Testis (tissue), 3 donors: Measurements from ENCODE around the gene ZCWPW2. TPM values are rescaled to one million over a fixed set of nuclear protein-coding genes. Genes with fewer than 3 reads are reported as not detected.

Source experiments
- DNase-seq: peaks from one replicate; pipeline ENCODE4 v3.0.0-alpha.2; 2019
- H3K27ac ChIP-seq, 2 donors: fragments of 200-600 bp; sonication (generic); one replicate each; pipeline ENCODE4 v1.5.1; 2019
- H3K27me3 ChIP-seq: fragments of 200-600 bp; sonication (generic); one replicate; pipeline ENCODE4 v1.5.1; 2019
- H3K36me3 ChIP-seq: fragments of 200-600 bp; sonication (generic); one replicate; pipeline ENCODE4 v1.5.1; 2017; ENCODE audit warnings: low read depth; ENCODE audit errors: missing control alignments
- H3K4me1 ChIP-seq: fragments of 200-600 bp; sonication (generic); one replicate; pipeline ENCODE4 v1.5.1; 2019
- H3K4me3 ChIP-seq, 2 donors: fragments of 200-600 bp; sonication (generic); one replicate each; pipeline ENCODE4 v1.5.1; 2017 to 2019
- H3K9me3 ChIP-seq: fragments of 200-600 bp; sonication (generic); one replicate; pipeline ENCODE4 v1.5.1; 2017
- CTCF ChIP-seq, 3 experiments: fragments of 450-650 bp in 2 of 3; fragments of 200-600 bp in 1 of 3; sonication (generic) in 1 of 3; IDR thresholded peaks; one replicate each; pipeline ENCODE4 v1.5.1; 2016 to 2019; ENCODE audit warnings: antibody characterized with exemption in 3 of 3, mild to moderate bottlenecking in 2 of 3, moderate library complexity in 1 of 3
- POLR2A ChIP-seq: fragments of 450-650 bp; IDR thresholded peaks from one replicate; pipeline ENCODE4 v1.6.1; 2017; ENCODE audit warnings: antibody characterized with exemption, mild to moderate bottlenecking, moderate library complexity
- WGBS, 2 donors: methylation state at CpG; one replicate each; pipeline ENCODE4 v1.1.5; 2018; 5-methylcytosine and 5-hydroxymethylcytosine counted together
- intact Hi-C: fragments of 100-400 bp; cut with DNase I; formaldehyde crosslinking; loops from one replicate; pipeline ENCODE4 v1.15.1; 2023; ENCODE audit warnings: low total_unique reads
- polyA plus RNA-seq: library from polyadenylated mRNA; stranded (reverse); fragments of 350-450 nt; fragmentation: Illumina TruSeq; extraction: RNeasy Lipid Tissue Mini Kit (QIAGEN cat#74804); gene quantifications from one replicate; pipeline ENCODE4 v1.2.3, GENCODE V29; 2014; ENCODE audit warnings: low read depth, low replicate concordance; ENCODE audit not compliant: insufficient read depth
- total RNA-seq, 2 donors: library from RNA; depleted of rRNA; stranded (reverse); fragments of >200 nt; gene quantifications; one replicate each; pipeline ENCODE4 v1.2.3, GENCODE V29; 2016

Gene ZCWPW2
- total and polyA plus RNA-seq, 3 donors from 2014 or later = 2.5 to 9.5 (median 5.2) TPM

GRCh38 chr3:28308196-28308595, 40.3 kb upstream of the ZCWPW2 start:
- Histone ChIP-seq H3K4me3 (no peak overlapping the region), H3K36me3 (no peaks in the 10 kb centered on the region), H3K4me1 (no peaks in the 10 kb centered on the region), H3K27me3 (no peaks in the 10 kb centered on the region), H3K27ac (no peak overlapping the region), H3K9me3 (no peaks in the 10 kb centered on the region)
- intact Hi-C loops = no loop called here
- no peak for DNase-seq
- 86 to 90% methylated on average over 3 of the region's 3 CpGs for WGBS, 2 donors
- TF ChIP-seq CTCF (IDR thresholded peaks at IDR 0.05) = no peak
- no peak for TF ChIP-seq POLR2A

GRCh38 chr3:28315711-28316110, 32.8 kb upstream of the ZCWPW2 start:
- no peaks in the 10 kb centered on the region for H3K4me1 ChIP-seq
- intact Hi-C loops = no loop called here
- 65 to 76% methylated on average over 1 of the region's 1 CpG for WGBS, 2 donors
- H3K27me3 ChIP-seq = no peaks in the 10 kb centered on the region
- no peak overlapping the region for H3K27ac ChIP-seq
- H3K36me3 ChIP-seq = no peaks in the 10 kb centered on the region
- no peaks in the 10 kb centered on the region for H3K9me3 ChIP-seq
- H3K4me3 ChIP-seq = no peak overlapping the region
- no peak for DNase-seq
- TF ChIP-seq CTCF (IDR thresholded peaks at IDR 0.05) (no peak), POLR2A (no peak)

GRCh38 chr3:28316226-28316625, 32.3 kb upstream of the ZCWPW2 start:
- H3K9me3 ChIP-seq = no peaks in the 10 kb centered on the region
- 83 to 84% methylated on average over 2 of the region's 2 CpGs for WGBS, 2 donors
- no peaks in the 10 kb centered on the region for H3K36me3 ChIP-seq
- intact Hi-C loops = no loop called here
- no peak for DNase-seq
- TF ChIP-seq CTCF (IDR thresholded peaks at IDR 0.05) (no peak), POLR2A (no peak)
- H3K27ac ChIP-seq = no peak overlapping the region
- H3K27me3 ChIP-seq = no peaks in the 10 kb centered on the region
- no peaks in the 10 kb centered on the region for H3K4me1 ChIP-seq
- no peak overlapping the region for H3K4me3 ChIP-seq

- H3K27me3 ChIP-seq = no peaks in the 10 kb centered on the region
- WGBS, 2 donors = 59 to 67% methylated on average over 2 of the region's 2 CpGs
- H3K36me3 ChIP-seq = no peaks in the 10 kb centered on the region
- intact Hi-C loops = no loop called here
- H3K27ac ChIP-seq = no peak overlapping the region
- H3K4me1 ChIP-seq = no peaks in the 10 kb centered on the region
- no peaks in the 10 kb centered on the region for H3K9me3 ChIP-seq
- TF ChIP-seq POLR2A (no peak), CTCF (IDR thresholded peaks at IDR 0.05) (peak in 2 of 3 experiments; percentile 10 to 38)
- peak; percentile 20 for DNase-seq
- H3K4me3 ChIP-seq = no peak overlapping the region
Observed at GRCh38 chr3:28317438-28318022, 31.0 kb upstream of the ZCWPW2 start.

- DNase-seq = no peak
- no peaks in the 10 kb centered on the region for H3K9me3 ChIP-seq
- no peaks in the 10 kb centered on the region for H3K4me1 ChIP-seq
- no peaks in the 10 kb centered on the region for H3K27me3 ChIP-seq
- intact Hi-C loops = no loop called here
- no peaks in the 10 kb centered on the region for H3K36me3 ChIP-seq
- H3K27ac ChIP-seq = no peak overlapping the region
- no peak overlapping the region for H3K4me3 ChIP-seq
- TF ChIP-seq POLR2A (no peak), CTCF (IDR thresholded peaks at IDR 0.05) (no peak)
Observed at GRCh38 chr3:28320981-28321380, 27.5 kb upstream of the ZCWPW2 start.
